GM21717 (cell line): ENCODE measurements around the gene NOL4.
"Not testable (repeated sequence)": the region's sequence is repeated elsewhere in the genome, so short reads cannot be mapped to it uniquely, and the experiment has no call there.

Experiments used
- ATAC-seq: cut with Tn5 transposase; IDR thresholded peaks from one replicate; pipeline ENCODE4 v1.9.1; 2021; ENCODE audit warnings: mild to moderate bottlenecking, moderate library complexity; ENCODE audit not compliant: unreplicated experiment

Gene NOL4, protein sequence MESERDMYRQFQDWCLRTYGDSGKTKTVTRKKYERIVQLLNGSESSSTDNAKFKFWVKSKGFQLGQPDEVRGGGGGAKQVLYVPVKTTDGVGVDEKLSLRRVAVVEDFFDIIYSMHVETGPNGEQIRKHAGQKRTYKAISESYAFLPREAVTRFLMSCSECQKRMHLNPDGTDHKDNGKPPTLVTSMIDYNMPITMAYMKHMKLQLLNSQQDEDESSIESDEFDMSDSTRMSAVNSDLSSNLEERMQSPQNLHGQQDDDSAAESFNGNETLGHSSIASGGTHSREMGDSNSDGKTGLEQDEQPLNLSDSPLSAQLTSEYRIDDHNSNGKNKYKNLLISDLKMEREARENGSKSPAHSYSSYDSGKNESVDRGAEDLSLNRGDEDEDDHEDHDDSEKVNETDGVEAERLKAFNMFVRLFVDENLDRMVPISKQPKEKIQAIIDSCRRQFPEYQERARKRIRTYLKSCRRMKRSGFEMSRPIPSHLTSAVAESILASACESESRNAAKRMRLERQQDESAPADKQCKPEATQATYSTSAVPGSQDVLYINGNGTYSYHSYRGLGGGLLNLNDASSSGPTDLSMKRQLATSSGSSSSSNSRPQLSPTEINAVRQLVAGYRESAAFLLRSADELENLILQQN

DNA sequence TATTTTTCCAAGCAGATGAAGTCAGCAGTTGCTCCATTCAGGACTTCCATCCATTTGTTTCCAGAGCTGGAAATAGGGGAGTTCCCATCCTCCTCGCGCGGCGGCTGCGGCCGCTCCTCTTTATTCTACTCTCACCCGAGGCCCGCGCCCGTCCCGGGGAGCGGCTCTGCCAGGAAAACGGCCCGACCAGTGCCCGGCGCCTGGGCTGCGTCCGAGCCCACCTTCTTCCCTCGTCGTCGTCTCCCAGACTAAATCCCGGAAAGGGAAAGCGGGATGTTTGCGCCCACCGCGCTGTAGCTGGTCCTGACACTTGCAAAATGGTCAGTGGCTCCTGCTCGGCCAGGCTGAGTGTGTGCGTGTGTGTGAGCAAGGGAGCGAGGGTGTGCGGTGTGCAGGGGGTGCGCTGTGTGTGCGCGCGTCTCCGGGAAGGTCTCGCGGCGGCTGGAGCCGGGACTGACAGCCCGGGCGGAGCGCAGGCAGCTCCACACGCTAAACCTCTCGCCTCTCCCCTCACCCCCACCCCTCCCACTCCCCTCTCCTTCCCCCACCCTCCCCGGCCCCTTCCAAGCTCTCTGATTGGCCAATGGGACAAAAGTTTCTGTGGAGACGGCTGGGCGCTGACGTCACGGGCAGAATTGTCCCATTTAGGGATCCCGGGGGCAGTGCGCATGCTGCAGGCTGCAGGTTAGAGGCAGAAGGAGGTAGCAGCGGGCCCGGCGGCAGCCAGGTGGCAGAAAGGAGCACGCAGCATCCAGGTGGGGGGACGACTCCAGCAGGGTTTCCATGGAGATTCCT is at the start of gene NOL4:
TSS of gene NOL4 (minus strand) at position 491 of the 795 bp plus-strand sequence. CDS start 1,660 bp downstream, outside the sequence.
- ATAC-seq, result no peak

DNA sequence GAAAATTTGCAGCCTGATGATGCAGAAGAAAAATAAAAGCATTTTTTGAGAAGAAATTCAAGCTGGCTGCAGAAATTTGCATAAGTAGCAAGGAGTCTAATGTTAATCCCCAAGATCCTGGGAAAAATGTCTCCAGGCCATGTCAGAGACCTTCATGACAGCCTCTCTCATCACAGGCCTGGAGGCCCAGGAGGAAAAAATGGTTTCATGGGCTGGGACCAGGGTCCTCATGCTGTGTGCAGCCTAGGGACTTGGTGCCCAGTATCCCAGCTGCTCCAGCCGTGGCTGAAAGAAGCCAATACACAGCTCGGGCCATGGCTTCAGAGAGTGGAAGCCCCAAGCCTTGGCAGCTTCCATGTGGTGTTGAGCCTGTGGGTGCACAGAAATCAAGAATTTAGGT is 41.3 kb upstream of the NOL4 start:
- ATAC-seq, result not testable (repeated sequence)

DNA sequence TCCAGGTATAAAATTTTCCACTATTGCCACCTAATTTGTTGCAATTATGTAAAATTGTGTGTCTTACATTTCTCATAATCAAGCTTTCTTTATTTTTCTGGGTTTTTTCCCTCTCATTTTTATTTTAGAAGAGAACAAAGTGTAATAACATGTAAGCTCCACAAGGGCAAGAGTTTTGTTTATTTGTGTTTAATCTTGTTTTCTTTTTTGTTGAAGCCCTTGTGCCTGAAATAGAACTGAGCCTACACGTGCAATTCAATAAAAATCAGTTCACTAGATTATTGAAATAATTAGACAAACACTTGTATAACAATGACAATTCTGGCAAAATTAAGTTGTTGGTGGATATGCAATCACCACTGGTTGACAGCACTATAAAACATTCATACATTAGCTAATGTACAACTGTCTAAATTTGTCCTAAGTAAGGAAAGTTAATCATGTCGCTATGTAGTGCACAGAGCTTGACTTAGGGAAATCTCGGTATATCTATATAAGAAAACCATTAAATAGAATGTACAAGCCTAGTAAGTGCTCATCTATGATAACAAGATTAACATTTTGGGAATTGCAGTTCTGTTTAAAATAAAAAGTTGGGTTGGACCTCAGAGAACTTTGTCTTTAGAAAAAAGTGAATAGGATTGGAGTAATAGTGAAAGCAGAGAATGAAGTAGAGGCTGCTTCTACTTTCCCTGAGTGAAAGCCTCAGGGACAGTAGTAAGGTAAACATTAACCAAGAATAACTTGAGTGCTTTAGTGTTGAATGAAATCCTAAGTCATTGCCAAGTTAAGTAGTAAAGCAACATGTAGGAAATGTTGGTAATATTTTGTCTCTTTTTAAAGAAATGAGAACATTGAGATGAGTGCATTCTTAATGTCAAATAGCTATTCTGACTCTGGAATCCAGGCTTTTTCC is 37.4 kb upstream of the NOL4 start:
- peak; percentile 61 for ATAC-seq

DNA sequence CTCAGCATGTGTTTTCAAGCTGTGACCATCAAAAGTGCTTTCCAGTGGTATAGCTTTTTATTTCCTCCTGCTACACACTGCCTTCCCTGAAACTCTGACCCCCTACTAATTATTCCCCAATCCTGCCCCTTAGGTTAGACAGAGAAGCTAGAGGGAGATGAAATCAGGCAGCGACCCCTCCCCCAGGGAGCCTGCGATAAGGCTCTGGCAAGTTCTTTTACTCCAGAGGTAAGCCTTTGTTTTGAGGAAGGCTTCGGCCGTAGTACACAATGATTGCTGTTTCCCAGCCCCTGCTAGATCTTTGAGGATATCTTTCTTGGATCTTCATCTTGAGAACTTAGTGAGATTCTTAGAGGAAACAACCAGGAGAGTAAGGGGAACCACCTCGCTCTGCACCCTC is 33.5 kb upstream of the NOL4 start:
- ATAC-seq, result no peak

DNA sequence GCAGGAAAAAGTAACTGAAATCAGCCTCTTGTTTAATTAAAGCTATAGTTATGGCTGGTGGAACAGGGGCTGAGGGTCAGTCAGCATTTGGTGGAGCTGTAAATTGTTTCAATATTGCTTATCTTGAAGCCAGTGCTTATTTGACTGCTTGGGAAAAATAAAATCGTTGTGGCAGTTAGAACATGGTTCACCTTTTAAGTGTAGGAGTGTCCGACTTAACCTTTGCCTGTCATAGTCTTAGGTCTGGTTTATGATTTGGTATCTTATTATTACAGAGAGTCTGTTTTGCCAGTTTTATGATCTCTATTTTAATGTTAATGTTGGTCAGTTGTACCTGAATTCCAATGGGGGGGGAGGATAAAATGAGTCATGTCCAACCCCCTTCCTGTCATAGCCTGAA is 27.2 kb upstream of the NOL4 start:
- no peak for ATAC-seq

DNA sequence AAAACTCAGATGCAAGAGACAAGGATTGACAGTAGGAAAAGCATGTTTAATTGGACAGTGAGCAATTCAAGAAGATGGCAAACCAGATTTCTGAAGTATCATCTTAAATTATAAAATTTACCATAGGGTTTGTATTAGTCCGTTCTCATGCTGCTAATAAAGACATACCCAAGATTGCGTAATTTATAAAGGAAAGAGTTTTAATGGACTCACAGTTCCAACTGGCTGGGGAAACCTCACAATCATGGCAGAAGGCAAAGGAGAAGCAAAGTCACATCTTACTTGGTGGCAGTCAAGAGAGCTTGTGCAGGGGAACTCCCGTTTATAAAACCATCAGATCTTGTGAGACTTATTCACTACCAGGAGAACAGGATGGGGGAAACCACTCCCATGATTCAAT is 24.0 kb upstream of the NOL4 start:
- no peak for ATAC-seq

DNA sequence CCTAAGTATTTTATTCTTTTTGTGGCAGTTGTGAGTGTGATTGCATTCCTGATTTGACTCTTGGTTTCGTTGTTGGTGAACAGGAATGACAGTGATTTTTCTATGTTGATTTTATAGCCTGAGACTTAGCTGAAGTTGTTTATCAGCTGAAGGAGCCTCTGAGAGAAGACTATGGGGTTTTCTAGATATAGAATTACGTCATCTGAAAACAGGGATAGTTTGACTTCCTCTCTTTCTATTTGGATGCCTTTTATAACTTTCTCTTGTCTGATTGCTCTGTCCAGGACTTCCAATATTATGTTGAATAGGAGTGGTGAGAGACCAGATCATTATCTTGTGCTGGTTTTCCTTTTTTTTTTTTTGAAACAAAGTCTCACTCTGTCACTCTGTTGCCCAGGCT is 18.0 kb upstream of the NOL4 start:
- ATAC-seq, result no peak

DNA sequence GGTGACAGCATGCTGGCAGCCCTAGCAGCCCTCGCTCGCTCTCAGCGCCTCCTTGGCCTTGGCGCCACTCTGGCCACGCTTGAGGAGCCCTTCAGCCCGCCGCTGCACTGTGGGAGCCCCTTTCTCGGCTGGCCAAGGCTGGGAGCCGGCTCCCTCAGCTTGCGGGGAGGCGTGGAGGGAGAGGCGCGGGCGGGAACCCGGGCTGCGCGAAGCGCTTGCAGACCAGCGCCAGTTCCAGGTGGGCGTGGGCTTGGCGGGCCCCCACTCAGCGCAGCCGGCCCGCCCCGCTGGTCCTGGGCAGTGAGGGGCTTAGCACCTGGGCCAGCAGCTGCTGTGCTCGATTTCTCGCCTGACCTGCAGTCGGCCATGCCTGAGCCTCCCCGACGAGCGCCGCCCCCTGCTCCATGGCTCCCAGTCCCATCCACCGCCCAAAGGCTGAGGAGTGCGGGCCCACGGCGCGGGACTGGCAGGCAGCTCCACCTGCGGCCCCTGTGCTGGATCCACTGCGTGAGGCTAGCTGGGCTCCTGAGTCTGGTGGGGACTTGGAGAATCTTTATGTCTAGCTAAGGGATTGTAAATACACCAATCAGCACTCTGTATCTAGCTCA is 9.2 kb upstream of the NOL4 start:
- ATAC-seq, result not testable (repeated sequence)

DNA sequence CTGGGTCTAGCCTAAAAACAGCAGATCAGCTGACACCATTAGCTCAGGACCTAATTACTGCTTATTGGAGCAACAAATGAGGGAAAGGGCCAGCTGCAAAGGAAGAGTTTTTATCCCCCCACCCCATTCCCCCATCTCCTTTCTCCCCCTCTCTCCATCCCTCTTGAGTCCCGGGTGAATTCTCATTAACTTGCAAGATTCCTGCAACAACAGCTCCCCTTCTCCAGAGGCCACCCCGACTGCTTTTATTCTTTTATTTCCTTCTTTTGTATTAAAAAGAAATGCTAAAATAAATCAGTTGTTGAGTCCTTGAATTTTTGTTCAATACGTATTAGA is 473 bp upstream of the NOL4 start:
- ATAC-seq, result no peak

DNA sequence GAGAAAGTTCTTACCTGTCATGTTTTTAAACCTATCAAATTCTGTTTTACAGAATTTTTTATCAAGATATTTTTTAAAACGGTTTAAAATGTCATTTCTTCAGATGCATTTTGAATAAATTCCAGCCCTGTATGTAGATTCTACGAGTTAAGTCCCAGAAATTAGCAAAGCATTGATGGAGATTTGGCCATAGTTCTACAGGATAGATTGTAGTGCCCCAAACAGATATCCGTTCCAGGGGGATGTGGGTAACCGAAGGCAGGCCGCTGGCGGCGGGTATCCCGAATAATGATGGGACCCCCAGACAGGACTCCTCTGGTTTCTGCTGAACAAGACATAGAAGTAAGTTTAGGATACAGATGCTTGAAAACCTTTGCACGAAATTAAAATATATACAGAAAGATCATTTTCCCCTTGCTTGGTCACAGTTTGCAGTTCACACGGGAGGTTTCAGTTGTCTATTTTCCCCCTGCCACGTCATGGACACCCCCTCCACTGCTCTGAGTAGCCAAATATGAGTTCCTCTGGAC is 755 bp downstream of the NOL4 start:
- ATAC-seq, result no peak

DNA sequence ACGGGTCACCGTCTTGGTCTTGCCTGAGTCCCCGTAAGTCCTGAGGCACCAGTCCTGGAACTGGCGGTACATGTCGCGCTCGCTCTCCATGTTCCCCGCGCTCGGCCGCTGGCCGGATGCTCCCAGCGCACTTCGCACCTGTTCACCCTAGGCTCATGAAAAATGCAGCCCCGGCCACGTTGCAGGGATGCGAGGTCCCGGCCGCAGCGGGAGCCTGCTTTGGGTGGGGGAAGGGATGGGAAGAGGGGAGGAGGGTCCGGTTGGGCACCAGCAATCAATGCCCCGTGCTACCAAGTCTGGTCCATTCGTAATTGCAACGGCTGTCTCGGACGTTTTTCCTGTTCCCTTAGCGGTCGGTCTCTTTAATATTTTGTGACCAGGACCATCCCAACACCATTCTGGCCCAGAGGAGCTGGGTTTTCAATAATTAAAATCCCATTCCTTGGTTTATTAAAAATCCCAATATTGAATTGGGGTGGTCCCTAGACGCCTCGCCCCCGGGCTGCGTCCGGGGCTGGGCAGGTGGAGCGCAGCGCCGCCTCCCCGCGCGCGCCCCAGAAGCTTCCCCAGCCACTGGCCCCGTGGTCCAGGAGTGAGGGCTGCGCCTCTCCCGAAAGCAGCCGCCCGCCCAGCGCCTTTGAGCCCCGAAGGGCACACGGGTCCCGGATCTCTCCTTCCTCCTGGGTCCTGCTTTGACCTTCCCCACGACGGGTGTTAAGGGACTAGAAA is 1.4 kb downstream of the NOL4 start:
- ATAC-seq, result no peak

DNA sequence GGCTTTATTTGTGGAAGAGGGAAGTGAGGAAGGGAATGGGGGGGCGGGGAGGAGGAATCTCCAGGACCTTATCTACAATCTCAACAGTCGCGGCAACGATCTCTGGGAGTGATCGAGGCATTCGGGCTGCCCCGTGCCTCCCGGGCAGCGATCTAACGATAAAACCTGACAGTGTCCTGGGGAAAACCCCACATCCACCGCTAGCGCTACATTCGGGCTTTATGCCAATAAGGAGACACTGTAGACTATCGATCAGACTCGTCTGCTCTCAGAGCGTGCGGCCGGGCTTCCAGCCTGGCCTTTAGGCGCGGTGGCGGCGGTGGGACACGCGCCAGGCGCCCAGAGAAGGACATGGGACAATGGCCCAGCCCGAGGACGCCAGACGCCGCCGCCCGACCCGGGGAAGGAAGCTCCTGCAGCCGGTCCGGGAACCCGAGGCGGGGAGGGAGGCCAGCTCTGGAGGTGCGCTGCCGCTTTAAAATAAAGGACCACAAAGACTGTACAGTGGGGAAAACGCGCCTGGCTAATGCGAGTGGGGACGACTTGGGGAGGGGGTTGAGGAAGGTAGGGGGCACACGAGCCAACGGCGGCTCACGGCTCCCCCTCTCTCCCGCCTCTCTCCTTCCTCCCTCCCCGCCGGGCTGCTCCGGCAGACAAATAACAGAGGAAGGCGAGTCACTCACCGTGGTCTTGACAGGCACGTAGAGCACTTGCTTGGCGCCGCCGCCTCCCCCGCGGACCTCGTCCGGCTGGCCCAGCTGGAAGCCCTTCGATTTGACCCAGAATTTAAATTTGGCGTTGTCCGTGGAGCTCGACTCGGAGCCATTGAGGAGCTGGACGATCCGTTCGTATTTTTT is 2.2 kb downstream of the NOL4 start:
- ATAC-seq, result peak; percentile 65

DNA sequence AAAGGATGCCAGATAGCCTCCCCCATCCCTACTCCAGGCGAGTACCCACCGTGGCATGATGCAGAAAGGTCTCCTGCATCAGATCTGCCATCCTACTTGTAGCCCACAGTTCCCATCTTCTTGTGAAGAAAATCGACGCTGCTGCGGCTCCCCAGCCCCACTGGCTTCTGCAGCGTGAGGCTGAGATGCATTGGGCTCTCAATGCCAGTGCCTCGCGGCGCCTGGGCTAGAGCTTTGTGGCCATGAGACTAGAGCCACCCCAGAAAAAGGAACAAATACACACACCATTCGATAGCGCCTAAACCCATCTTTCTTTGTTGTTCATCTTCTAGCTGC is 2.8 kb downstream of the NOL4 start:
- peak; percentile 20 for ATAC-seq

DNA sequence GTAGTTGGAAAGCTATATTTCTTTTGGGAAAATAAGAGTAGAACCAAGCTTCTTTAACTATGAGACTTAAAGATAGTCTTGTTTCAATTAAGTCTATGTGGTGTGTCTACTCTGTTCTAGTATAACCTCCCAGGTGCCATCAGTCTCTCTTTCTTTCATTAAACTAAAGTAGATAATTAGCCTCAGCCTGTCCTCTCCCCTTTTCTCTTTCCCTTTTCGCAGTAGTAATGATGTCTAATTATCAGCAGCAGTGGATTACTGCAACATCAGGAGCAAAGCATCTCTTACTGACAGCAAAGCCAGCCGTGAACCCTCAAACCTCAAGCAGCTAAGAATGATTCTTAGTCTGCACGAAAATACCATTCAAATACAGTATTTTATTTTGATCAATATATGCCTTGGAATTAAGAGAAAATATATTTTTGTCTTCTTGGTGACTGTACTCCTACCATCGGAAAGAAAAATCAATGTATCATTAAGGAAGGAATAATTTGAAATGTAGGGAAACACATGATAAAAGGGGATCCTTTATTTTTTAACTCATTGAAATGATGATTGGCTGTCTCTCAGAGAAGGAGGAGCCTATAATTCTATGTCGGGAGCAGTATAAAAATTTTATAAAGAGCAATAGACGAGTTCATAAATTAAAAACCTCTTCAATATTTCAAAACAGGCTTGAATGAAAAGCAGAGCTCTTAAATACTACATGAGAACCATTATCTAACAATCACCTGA is 4.5 kb downstream of the NOL4 start:
- ATAC-seq, result no peak

DNA sequence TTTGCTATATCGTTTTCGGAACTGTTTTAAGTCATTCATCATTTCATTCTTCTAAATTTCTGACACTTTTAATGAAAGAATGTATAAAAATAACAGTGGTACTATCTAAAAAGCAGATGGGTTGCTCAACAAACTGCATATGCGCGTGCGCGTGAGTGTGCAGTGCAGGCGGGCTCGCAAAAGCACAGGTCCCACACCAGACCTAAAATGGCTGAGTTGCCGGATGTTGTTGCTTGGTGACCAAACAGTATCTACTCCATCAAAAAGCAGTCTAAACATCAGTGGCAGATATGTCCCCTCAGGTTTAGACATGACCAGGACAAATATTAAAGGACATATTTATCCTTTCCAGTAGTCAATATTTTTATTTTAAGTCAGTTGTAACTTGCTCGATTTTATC is 5.1 kb downstream of the NOL4 start:
- no peak for ATAC-seq

DNA sequence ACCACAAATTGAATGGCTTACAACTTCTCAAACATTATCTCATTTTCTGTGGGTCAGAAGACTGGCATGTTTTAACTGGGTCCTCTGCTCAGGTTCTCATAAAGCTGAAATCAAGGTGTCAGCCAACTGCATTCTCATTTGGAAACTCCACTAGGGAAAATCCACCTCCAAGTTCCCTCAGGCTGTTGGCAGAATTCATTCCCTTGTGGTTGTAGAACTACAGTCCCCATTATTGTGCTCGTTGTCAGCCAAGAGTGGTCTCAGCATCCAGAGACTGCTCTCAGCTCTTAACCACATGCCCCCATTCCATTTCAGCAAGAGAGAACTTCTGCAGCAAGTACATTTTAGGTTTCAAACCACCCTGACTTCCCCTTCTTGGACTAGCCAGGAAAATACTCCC is 12.2 kb downstream of the NOL4 start:
- no peak for ATAC-seq

DNA sequence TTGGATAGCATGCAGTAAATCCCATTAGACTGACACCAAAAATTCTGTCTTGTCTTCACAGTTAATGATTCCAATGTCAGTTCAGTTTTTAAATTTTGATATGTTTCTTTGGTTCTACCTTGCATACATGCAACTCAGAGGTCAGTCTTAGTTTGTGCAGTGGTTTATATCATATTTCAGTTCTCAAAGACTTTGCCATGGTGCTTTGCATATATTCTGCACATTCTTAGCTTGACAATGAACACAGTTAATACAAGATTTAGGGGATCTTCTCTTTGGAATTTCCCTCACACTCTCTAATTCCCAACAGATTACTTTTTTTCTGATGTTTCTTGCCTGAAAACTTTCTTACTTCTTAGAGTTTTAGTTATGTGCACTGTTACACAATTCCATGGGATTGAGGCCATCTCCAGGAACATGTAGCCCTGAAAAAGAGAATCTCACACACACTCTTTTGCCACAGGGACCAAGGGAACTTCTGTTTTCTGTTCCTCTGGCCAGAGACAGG is 17.3 kb downstream of the NOL4 start:
- ATAC-seq, result no peak

DNA sequence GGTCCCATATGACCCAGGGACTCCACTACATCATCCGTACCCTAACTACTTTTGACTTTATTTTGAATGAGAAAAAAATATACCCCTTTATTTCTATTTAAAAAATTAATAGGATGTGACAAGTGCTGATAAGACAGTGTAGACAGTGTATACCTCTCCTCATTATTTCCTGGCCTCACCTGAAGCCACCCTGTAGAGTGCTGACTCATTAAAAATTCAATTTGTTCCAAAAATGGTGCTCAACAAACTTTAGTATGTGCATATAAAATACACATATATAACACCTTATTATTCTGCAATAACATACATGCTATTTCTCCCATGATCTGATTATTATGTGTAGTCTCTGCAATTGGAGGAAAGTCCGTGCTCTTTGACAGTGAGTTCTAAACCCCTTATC is 20.8 kb downstream of the NOL4 start:
- no peak for ATAC-seq
